ENCODE data around the gene SERTAD4. TPM values are rescaled to one million over a fixed set of nuclear protein-coding genes. Genes with fewer than 3 reads are reported as not detected.

SERTAD4 gene
- total RNA-seq, 1 experiment from 2014 or later, result 8.3 TPM

Other genes with a start within 250 kb of the SERTAD4 start
- 3.3 and 4.0 TPM in 2 replicates for gene HHAT, start 96.1 kb downstream of the SERTAD4 start, total RNA-seq (2014; rRNA removed; shearing (Covaris generic))

Measured in H4 (cell line).